B cell (primary cell): Measurements from ENCODE around the gene SIT1.

Experiments used
- CTCF ChIP-seq: fragments of 200-600 bp; IDR thresholded peaks from one replicate; pipeline ENCODE4 v1.8.0; 2022; ENCODE audit warnings: antibody characterized with exemption, mild to moderate bottlenecking
- EZH2 ChIP-seq: IDR thresholded peaks from 2 replicates; pipeline ENCODE4 v1.6.1; 2012; ENCODE audit warnings: borderline replicate concordance, low read depth, mild to moderate bottlenecking, moderate library complexity, low read length; ENCODE audit not compliant: insufficient read depth, poor library complexity, severe bottlenecking

DNA sequence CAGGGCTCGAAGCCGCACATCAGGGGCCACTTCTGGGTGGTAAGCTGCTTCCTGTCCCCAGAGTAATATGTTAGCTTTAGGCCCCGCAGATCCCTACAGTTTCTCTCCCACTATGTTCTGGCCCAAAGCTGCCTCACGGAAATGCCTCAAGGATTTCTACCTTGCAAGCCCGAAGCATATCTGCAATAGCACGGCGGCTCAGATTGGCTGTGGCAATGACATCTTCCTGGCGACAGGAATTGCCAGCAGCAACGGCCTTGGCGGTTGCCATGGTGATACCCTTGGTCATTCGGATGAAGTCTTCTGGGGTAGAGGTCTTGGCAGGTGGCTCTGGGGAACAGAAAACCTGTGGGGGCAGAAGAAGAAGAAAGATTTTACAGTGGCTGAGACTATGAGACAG lies 49.3 kb upstream of the SIT1 start:
- TF ChIP-seq CTCF (no peak), EZH2 (no peak)
